GM19240 (cell line): ENCODE data around the gene MAPK10.

Source experiments
- DNase-seq: peaks from one replicate; pipeline ENCODE4 v3.0.0; 2011; ENCODE audit warnings: low spot score; ENCODE audit not compliant: insufficient read length

The MAPK10 gene

GRCh38 chr4:86279293-86279960, 80.4 kb downstream of the MAPK10 start:
- DNase-seq = no peak

- DNase-seq = no peak
Observed at GRCh38 chr4:86278126-86278525, 81.7 kb downstream of the MAPK10 start.

- DNase-seq = no peak
Observed at GRCh38 chr4:86274642-86275041, 85.2 kb downstream of the MAPK10 start.

DNA sequence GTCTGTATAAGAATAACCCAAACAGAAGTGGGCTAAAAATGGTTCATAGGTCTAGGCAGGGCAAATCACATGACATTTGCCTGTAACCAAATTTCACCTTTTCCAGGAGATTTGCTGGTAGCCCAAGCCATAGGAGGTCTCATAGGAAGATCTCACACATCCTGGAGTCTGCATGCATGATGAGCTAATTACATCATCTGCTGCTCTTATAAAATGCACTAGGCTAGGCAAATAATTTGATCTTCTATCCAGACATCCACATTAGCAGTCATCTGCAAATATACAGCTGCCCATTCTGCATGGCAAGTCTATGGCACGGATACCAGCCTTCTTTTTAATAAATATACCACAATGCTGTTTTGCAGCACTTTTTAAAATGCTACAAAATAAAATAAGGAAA, 87.2 kb downstream of the MAPK10 start:
- DNase-seq = no peak

DNA sequence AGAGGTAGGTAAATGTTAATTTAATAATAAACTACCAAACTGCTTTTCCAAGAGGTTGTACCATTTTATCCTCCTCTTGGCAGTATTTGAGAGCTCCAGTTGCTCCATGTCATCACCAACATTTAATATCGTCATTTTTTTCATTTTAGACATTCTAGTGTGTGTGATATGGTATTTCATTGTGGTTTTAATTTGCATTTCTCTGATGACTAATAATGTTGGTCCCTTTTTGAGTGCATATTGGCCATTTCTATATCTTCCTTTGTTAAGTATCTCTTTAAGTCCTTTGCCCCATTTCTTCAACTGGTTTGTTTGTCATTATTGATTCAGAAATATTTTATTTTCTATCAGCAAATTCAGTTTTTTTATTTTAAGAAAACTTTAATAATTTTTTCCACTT, 88.8 kb downstream of the MAPK10 start:
- no peak for DNase-seq

- DNase-seq = no peak
Observed at GRCh38 chr4:86269354-86269753, 90.5 kb downstream of the MAPK10 start.

GRCh38 chr4:86264241-86264640, 95.6 kb downstream of the MAPK10 start:
- no peak for DNase-seq

DNA sequence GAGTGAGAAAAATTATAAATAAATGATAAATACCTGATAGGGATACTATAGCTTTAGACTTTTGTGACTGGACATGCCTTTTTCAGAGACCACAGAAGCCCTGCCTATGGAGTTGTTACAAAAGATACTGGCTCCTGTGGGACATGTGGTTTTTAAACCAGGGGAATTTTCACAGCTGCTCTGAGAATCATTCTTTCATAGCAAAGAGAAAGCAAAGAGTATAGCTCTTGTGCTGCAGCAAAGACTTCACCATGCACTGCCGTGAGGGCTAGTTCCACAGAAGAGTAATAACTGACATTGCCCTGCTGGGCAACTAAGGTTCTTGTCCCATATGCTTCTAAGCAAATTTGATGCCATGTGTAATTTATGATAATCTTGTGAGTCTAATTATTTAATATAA, 98.2 kb downstream of the MAPK10 start:
- no peak for DNase-seq

DNA sequence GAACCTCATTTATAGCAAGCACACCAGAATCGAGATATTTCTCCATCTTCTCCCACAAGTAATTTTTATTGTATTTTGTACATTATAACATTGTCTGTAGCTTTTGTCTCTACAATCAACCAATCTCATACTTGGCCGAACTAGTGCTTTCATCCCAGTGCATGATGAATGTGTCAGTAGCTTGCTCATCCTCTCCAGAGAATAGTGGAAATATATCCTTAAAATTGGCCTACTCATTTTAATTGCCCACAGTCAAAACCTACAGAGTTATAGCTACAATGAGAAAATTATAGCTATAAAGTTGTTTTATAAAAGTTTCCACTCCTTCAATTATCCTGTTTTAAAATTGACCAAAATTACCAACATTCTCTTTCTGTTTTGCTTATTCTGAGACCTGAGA, 103.8 kb downstream of the MAPK10 start:
- DNase-seq = no peak

GRCh38 chr4:86250619-86251018, 109.2 kb downstream of the MAPK10 start:
- DNase-seq = no peak

DNA sequence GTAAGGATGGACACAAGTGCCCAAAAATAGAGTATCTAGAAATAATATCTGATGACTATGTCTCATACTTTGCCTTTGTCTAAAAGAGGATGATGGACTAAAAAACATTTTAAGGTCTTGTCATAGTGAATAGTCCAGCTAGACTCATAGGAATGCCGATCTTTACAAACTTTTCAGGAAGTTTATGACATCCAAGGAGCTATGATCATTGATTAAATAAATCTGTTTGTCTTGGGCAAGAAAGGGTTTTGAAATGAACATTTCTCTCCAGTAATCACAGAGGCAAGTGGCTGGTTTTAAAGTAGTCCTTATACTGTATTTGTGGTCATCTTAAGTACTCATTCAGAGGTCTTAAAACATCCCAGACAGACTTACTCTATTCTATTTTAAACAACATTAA, 109.8 kb downstream of the MAPK10 start:
- no peak for DNase-seq

DNA sequence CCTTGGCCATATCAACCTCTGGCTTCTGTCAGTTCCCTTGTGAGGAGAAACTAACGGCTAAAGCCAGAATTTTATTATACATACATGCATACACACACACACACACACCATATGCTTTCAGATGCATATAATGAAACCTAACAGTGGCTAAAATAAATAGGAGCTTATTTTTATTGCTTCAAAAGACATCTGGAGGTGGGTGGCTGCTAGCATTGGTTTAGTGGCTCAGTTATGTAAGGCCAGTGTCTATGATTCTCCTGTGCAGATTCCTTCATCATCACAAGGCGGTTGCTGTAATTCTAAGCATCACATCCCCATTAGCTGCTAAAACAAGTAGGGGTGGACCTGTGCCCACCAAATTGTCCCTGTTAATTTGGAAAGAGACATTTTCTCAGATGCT, 110.8 kb downstream of the MAPK10 start:
- no peak for DNase-seq

DNA sequence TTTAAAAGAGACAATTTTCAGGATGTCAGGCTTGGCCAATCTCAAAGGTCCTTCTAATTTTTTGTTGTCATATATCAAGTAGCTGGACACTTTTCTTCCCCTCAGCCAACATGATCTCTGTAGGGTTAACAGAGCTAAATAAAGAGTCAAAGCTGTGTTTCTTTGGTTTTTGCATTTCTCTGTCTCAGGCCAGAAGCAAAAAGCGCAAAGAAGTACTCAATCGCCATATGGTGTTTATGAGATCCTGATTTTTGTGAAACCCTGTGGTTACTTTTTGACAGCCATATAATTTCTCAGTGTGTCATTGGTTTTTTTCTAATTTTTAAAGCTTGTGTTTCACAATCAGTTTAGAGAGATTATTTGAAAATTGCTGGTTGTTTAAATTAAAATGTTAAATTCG, 111.9 kb downstream of the MAPK10 start:
- DNase-seq = no peak

GRCh38 chr4:86247320-86247719, 112.5 kb downstream of the MAPK10 start:
- DNase-seq = no peak

DNA sequence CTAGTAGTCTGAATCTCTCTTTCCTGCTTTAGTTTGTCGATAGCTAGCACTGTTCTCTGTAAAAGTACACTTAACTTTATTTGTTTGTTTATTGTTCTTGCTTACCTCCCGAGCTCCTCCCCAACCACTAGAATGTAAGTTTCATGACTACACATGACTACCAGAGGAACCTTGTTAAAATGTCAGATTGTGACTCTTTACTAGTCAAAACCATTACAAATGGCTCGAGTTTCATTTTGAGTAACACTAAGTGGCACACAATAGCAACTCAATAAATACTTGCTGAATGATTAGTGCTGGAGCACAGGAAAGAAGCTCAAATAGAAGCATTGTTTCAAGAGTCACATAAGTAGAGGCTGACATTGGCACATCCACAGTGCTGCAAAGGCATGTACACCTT, 116.1 kb downstream of the MAPK10 start:
- no peak for DNase-seq

- no peak for DNase-seq
Observed at GRCh38 chr4:86242677-86243076, 117.2 kb downstream of the MAPK10 start.

DNA sequence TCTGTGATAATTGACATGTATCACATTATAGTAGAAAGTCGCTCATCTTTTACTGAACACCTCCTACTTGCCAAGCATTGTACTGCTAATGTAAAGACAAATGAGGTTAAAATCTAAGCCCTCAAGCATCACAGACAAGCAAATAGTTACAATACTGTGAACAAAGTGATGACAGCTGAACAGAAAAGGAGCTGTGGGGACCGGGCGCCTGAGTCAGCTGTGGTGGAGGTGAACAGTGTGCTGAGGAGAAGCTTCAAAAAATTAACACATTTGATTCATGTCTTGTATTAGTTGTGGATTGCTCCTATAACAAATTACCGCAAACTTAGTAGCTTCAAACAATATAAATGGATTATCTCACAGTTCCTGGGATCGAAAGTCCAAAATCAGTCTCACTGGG, 124.3 kb downstream of the MAPK10 start:
- no peak for DNase-seq

- DNase-seq = no peak
Observed at GRCh38 chr4:86233681-86234080, 126.2 kb downstream of the MAPK10 start.

GRCh38 chr4:86233090-86233489, 126.8 kb downstream of the MAPK10 start:
- DNase-seq = no peak

GRCh38 chr4:86223472-86223871, 136.4 kb downstream of the MAPK10 start:
- peak; percentile 1 for DNase-seq

- DNase-seq = no peak
Observed at GRCh38 chr4:86221002-86221401, 138.9 kb downstream of the MAPK10 start.

GRCh38 chr4:86220121-86220520, 139.7 kb downstream of the MAPK10 start:
- no peak for DNase-seq

DNA sequence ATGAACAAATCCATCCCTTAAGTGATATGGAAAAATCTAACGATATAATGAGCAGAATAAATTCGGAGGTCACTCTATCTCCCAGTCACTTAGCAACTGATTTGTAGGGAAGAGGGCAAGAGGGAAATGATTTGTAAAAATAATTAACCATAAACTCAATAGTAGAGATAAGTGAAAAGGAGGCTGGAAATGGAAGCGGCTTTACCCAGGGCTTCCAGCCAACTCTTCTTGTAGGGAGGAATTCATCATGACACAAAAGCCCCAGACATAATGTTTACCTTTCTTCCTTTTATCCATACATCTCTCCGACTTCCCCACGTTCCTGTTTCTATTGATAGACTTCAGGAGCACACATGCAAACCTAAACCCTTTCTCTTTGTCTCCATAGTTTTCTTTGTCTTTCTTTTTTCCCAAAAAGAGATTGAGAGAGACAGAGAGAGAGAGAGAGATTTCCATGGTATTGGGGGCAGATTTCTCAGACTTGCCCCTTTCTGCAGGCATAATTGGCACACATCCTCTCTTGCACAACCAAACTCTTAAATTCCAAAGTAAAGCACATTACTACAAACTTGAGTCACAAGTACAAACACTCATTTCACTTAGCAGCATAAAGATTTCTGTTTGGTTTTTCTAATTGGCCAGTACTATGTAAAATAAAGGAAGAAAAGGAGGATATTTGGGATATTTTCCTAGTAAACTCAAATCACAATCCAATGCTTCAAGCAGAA, 140.9 kb downstream of the MAPK10 start:
- DNase-seq = no peak
